Measurements from ENCODE around the gene WWOX.
A peak's percentile ranks its signal among the peaks of the same experiment; 100 is the strongest.

Gene WWOX

GRCh38 chr16:78705694-78706093 is 606.2 kb downstream of the WWOX start:
- peak in 1 of 2 donors; percentile 2 for DNase-seq

- DNase-seq, result no peak
Measured at GRCh38 chr16:78706637-78707036, 607.2 kb downstream of the WWOX start.

- DNase-seq, result no peak
Measured at GRCh38 chr16:78709137-78709884, 609.9 kb downstream of the WWOX start.

- no peak for DNase-seq
Measured at GRCh38 chr16:78715106-78715505, 615.7 kb downstream of the WWOX start.

- DNase-seq, result no peak
Measured at GRCh38 chr16:78715673-78716072, 616.2 kb downstream of the WWOX start.

- DNase-seq, result no peak
Measured at GRCh38 chr16:78718141-78718540, 618.7 kb downstream of the WWOX start.

GRCh38 chr16:78720416-78720815 is 621.0 kb downstream of the WWOX start:
- DNase-seq, result no peak

- DNase-seq, result no peak
Measured at GRCh38 chr16:78727536-78727935, 628.1 kb downstream of the WWOX start.

GRCh38 chr16:78729687-78730086 is 630.2 kb downstream of the WWOX start:
- DNase-seq, result no peak

GRCh38 chr16:78731785-78732184 is 632.3 kb downstream of the WWOX start:
- no peak for DNase-seq

GRCh38 chr16:78732696-78733095 is 633.2 kb downstream of the WWOX start:
- DNase-seq, result no peak

GRCh38 chr16:78735337-78735736 is 635.9 kb downstream of the WWOX start:
- no peak for DNase-seq

- DNase-seq, result no peak
Measured at GRCh38 chr16:78737630-78738029, 638.2 kb downstream of the WWOX start.

- DNase-seq, result no peak
Measured at GRCh38 chr16:78738557-78738956, 639.1 kb downstream of the WWOX start.

GRCh38 chr16:78740269-78740668 is 640.8 kb downstream of the WWOX start:
- DNase-seq, result no peak

GRCh38 chr16:78742501-78743283 is 643.2 kb downstream of the WWOX start:
- no peak for DNase-seq

GRCh38 chr16:78743556-78743955 is 644.1 kb downstream of the WWOX start:
- DNase-seq, result no peak

- no peak for DNase-seq
Measured at GRCh38 chr16:78744099-78744498, 644.6 kb downstream of the WWOX start.

GRCh38 chr16:78744796-78745107 is 645.3 kb downstream of the WWOX start:
- no peak for DNase-seq

GRCh38 chr16:78745108-78746019 is 645.9 kb downstream of the WWOX start:
- DNase-seq, result no peak

- DNase-seq, result no peak
Measured at GRCh38 chr16:78746718-78747117, 647.3 kb downstream of the WWOX start.

GRCh38 chr16:78748220-78748929 is 648.9 kb downstream of the WWOX start:
- no peak for DNase-seq

GRCh38 chr16:78749745-78750268 is 650.4 kb downstream of the WWOX start:
- DNase-seq, result no peak

Measured in bone marrow (tissue), 2 donors.